ENCODE measurements around the gene KCNJ12. TPM values are rescaled to one million over a fixed set of nuclear protein-coding genes. Genes with fewer than 3 reads are reported as not detected.

Gene KCNJ12
- total RNA-seq, 1 experiment from 2014 or later, result 5.8 TPM

DNA sequence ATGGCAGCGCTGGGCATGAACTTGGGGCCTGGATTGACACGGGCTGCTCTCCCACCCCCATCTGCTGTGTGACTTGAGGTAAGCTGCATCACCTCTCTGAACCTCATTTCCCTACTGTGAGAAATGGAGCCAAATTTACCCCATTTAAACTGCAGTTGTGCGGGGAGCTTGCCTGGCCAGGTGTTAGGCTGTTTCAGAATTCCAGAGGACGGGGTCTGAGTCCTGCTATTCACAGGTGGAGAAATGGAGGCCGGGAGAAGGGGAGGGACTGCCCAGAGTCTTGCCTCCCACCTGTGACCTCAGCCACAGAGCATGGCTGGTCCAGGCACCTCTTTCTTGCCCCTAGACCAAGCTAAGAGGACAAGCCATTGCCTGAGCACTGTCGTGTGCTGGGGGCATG lies 12.8 kb downstream of the KCNJ12 start:
- H3K27me3 ChIP-seq (ENCODE audit: insufficient read depth, low read length), result no peaks in the 10 kb centered on the region
- H3K4me3 ChIP-seq (replicated peaks in 1 of 2; ENCODE audit: low read depth in 1 of 2, low read length in 2 of 2), result no peak overlapping the region
- no peak overlapping the region for H3K9ac ChIP-seq (ENCODE audit: low read length)
- BruUV-seq (replicated peaks), result no TSS peak
- no peaks in the 10 kb centered on the region for H3K9me2 ChIP-seq (ENCODE audit: insufficient read depth)
- ATAC-seq (no peak), DNase-seq (ENCODE audit: low read depth, low spot score) (no peak)
- TF ChIP-seq TCF7L2 (IDR thresholded peaks at IDR 0.05; ENCODE audit: borderline replicate concordance, extremely low read depth, insufficient read depth, insufficient read length) (no peak), FOSL1 (IDR thresholded peaks at IDR 0.05; ENCODE audit: low read depth) (no peak), JUND (IDR thresholded peaks at IDR 0.05) (no peak), SP1 (IDR thresholded peaks at IDR 0.05; ENCODE audit: low read depth) (no peak)
- TF ChIP-seq, protein P1, sequence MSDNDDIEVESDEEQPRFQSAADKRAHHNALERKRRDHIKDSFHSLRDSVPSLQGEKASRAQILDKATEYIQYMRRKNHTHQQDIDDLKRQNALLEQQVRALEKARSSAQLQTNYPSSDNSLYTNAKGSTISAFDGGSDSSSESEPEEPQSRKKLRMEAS (IDR thresholded peaks at IDR 0.05), result no peak
- H3K9me3 ChIP-seq (ENCODE audit: control insufficient read depth in 1 of 2, insufficient read depth in 1 of 2, low read depth in 1 of 2, low read length in 2 of 2), result no peaks in the 10 kb centered on the region
- CTCF ChIA-PET, result no interaction called here
- H3K4me2 ChIP-seq (ENCODE audit: low read length), result no peak overlapping the region
- no peak overlapping the region for H2AFZ ChIP-seq (ENCODE audit: low read depth, low read length, poor library complexity, severe bottlenecking)
- H3K79me2 ChIP-seq (ENCODE audit: insufficient read depth, low read length), result peaks cover 3% of the 10 kb centered on the region; the same call in 1 of the 2 replicates
- H3K4me1 ChIP-seq (ENCODE audit: control insufficient read depth in 1 of 2, insufficient read depth in 2 of 2, low read length in 2 of 2), result no peaks in the 10 kb centered on the region
- no peak overlapping the region for H3K27ac ChIP-seq (ENCODE audit: low read depth, low read length)
- RAD21 ChIA-PET (ENCODE audit: low non-redundant PET in 1 of 2, low total read pairs in 2 of 2, uncharacterized antibody in 2 of 2, unreplicated experiment in 2 of 2), result no interaction called here
- H4K20me1 ChIP-seq (ENCODE audit: insufficient read depth), result no peaks in the 10 kb centered on the region
- POLR2A ChIA-PET, result no interaction called here
- intact Hi-C loops (cut with micrococcal nuclease), result no loop called here
- no peaks in the 10 kb centered on the region for H3K36me3 ChIP-seq (ENCODE audit: control insufficient read depth in 1 of 2, insufficient read depth in 2 of 2, low read length in 2 of 2)

DNA sequence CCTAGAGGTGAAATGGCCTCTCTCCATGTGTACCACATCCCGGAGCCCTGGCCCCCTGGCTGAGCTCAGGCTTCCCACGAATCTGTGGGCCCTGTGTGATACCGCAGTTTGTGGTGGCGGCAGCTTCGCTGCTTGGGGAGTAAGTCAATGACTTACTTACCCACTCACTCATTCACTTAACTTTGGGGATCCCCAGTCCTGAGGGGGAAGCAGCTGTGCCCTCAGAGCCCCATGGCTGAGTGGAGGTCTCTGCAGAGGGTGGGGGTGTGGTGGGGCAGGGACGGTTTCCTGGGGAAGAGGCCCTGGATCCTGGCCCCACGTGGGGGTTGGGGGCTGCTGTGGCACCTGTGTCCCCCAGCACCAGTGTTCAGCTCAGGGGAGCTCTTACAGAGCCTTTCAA lies 13.2 kb downstream of the KCNJ12 start:
- Histone ChIP-seq H3K36me3 (ENCODE audit: control insufficient read depth in 1 of 2, insufficient read depth in 2 of 2, low read length in 2 of 2) (no peaks in the 10 kb centered on the region), H3K9me2 (ENCODE audit: insufficient read depth) (no peaks in the 10 kb centered on the region), H3K4me1 (ENCODE audit: control insufficient read depth in 1 of 2, insufficient read depth in 2 of 2, low read length in 2 of 2) (peaks cover 0 to 4% of the 10 kb centered on the region in 2 experiments; a peak in 1 of 4 replicates), H3K4me3 (replicated peaks in 1 of 2; ENCODE audit: low read depth in 1 of 2, low read length in 2 of 2) (no peak overlapping the region), H2AFZ (ENCODE audit: low read depth, low read length, poor library complexity, severe bottlenecking) (no peak overlapping the region), H3K4me2 (ENCODE audit: low read length) (no peak overlapping the region), H3K79me2 (ENCODE audit: insufficient read depth, low read length) (no peaks in the 10 kb centered on the region), H3K9me3 (ENCODE audit: control insufficient read depth in 1 of 2, insufficient read depth in 1 of 2, low read depth in 1 of 2, low read length in 2 of 2) (no peaks in the 10 kb centered on the region), H3K9ac (ENCODE audit: low read length) (no peak overlapping the region), H4K20me1 (ENCODE audit: insufficient read depth) (no peaks in the 10 kb centered on the region), H3K27ac (ENCODE audit: low read depth, low read length) (no peak overlapping the region), H3K27me3 (ENCODE audit: insufficient read depth, low read length) (no peaks in the 10 kb centered on the region)
- no peak for DNase-seq (ENCODE audit: low read depth, low spot score)
- intact Hi-C loops (cut with micrococcal nuclease), result no loop called here
- ATAC-seq, result no peak
- ChIA-PET RAD21 (ENCODE audit: low non-redundant PET in 1 of 2, low total read pairs in 2 of 2, uncharacterized antibody in 2 of 2, unreplicated experiment in 2 of 2) (no interaction called here), POLR2A (no interaction called here), CTCF (no interaction called here)
- no TSS peak for BruUV-seq (replicated peaks)
- TF ChIP-seq ZNF274 (IDR thresholded peaks at IDR 0.05; ENCODE audit: low read depth, low read length) (no peak), POLR2A (IDR thresholded peaks at IDR 0.05; ENCODE audit: borderline replicate concordance, extremely low read depth, insufficient read depth, insufficient read length) (no peak), SIN3A (IDR thresholded peaks at IDR 0.05; ENCODE audit: low read depth) (no peak), SP1 (IDR thresholded peaks at IDR 0.05; ENCODE audit: low read depth) (no peak), ELF1 (IDR thresholded peaks at IDR 0.05; ENCODE audit: borderline replicate concordance, low read depth) (no peak), ZFX (IDR thresholded peaks at IDR 0.05) (no peak), JUND (IDR thresholded peaks at IDR 0.05) (no peak), RAD21 (IDR thresholded peaks at IDR 0.05; ENCODE audit: low read depth) (no peak)
- TF ChIP-seq, protein P2, sequence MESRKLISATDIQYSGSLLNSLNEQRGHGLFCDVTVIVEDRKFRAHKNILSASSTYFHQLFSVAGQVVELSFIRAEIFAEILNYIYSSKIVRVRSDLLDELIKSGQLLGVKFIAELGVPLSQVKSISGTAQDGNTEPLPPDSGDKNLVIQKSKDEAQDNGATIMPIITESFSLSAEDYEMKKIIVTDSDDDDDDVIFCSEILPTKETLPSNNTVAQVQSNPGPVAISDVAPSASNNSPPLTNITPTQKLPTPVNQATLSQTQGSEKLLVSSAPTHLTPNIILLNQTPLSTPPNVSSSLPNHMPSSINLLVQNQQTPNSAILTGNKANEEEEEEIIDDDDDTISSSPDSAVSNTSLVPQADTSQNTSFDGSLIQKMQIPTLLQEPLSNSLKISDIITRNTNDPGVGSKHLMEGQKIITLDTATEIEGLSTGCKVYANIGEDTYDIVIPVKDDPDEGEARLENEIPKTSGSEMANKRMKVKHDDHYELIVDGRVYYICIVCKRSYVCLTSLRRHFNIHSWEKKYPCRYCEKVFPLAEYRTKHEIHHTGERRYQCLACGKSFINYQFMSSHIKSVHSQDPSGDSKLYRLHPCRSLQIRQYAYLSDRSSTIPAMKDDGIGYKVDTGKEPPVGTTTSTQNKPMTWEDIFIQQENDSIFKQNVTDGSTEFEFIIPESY (IDR thresholded peaks at IDR 0.05; ENCODE audit: extremely low read depth, insufficient replicate concordance, low read length), result no peak
- TF ChIP-seq, protein P3, sequence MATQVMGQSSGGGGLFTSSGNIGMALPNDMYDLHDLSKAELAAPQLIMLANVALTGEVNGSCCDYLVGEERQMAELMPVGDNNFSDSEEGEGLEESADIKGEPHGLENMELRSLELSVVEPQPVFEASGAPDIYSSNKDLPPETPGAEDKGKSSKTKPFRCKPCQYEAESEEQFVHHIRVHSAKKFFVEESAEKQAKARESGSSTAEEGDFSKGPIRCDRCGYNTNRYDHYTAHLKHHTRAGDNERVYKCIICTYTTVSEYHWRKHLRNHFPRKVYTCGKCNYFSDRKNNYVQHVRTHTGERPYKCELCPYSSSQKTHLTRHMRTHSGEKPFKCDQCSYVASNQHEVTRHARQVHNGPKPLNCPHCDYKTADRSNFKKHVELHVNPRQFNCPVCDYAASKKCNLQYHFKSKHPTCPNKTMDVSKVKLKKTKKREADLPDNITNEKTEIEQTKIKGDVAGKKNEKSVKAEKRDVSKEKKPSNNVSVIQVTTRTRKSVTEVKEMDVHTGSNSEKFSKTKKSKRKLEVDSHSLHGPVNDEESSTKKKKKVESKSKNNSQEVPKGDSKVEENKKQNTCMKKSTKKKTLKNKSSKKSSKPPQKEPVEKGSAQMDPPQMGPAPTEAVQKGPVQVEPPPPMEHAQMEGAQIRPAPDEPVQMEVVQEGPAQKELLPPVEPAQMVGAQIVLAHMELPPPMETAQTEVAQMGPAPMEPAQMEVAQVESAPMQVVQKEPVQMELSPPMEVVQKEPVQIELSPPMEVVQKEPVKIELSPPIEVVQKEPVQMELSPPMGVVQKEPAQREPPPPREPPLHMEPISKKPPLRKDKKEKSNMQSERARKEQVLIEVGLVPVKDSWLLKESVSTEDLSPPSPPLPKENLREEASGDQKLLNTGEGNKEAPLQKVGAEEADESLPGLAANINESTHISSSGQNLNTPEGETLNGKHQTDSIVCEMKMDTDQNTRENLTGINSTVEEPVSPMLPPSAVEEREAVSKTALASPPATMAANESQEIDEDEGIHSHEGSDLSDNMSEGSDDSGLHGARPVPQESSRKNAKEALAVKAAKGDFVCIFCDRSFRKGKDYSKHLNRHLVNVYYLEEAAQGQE (IDR thresholded peaks at IDR 0.05; ENCODE audit: low read depth), result no peak
- TF ChIP-seq, protein P4, sequence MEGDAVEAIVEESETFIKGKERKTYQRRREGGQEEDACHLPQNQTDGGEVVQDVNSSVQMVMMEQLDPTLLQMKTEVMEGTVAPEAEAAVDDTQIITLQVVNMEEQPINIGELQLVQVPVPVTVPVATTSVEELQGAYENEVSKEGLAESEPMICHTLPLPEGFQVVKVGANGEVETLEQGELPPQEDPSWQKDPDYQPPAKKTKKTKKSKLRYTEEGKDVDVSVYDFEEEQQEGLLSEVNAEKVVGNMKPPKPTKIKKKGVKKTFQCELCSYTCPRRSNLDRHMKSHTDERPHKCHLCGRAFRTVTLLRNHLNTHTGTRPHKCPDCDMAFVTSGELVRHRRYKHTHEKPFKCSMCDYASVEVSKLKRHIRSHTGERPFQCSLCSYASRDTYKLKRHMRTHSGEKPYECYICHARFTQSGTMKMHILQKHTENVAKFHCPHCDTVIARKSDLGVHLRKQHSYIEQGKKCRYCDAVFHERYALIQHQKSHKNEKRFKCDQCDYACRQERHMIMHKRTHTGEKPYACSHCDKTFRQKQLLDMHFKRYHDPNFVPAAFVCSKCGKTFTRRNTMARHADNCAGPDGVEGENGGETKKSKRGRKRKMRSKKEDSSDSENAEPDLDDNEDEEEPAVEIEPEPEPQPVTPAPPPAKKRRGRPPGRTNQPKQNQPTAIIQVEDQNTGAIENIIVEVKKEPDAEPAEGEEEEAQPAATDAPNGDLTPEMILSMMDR (IDR thresholded peaks at IDR 0.05 in 2 of 3, conservative IDR thresholded peaks at IDR 0.05 in 1 of 3; ENCODE audit: borderline replicate concordance in 1 of 3, insufficient read depth in 1 of 3, low read depth in 2 of 3, low read length in 2 of 3), result no peak

Data from HCT116 (cell line).